ENCODE measurements around the gene ACOX3.

DNA sequence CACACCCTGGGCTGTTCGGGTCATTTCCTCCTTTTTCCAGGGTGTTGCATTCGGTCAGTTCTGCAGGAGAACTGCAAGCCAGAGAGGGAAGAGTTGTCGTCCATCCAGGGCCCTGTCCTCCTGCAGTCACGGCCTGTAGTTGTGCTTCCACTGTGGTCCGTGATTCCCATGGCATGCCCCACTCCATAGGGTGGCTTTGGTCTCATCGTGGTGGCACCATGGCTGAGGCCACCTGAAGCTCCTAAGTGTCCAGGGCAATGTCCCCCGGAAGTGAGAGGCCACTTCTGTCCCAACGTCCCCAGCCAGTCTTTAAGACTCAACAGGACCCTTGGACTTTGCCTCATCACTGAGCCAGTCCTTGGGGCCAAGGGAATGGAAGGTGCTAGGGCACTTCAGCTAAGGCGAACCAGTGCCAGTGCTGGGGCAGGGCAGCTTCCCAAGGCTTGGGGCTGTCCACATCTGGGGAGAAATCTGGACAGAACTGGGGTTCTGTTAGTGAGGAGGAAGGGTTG lies 87.3 kb downstream of the ACOX3 start:
- TF ChIP-seq, protein P1, sequence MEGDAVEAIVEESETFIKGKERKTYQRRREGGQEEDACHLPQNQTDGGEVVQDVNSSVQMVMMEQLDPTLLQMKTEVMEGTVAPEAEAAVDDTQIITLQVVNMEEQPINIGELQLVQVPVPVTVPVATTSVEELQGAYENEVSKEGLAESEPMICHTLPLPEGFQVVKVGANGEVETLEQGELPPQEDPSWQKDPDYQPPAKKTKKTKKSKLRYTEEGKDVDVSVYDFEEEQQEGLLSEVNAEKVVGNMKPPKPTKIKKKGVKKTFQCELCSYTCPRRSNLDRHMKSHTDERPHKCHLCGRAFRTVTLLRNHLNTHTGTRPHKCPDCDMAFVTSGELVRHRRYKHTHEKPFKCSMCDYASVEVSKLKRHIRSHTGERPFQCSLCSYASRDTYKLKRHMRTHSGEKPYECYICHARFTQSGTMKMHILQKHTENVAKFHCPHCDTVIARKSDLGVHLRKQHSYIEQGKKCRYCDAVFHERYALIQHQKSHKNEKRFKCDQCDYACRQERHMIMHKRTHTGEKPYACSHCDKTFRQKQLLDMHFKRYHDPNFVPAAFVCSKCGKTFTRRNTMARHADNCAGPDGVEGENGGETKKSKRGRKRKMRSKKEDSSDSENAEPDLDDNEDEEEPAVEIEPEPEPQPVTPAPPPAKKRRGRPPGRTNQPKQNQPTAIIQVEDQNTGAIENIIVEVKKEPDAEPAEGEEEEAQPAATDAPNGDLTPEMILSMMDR (IDR thresholded peaks at IDR 0.05 in 4 of 5, conservative IDR thresholded peaks at IDR 0.05 in 1 of 5): no peak
- TF ChIP-seq POLR2A (IDR thresholded peaks at IDR 0.05): no peak
